ENCODE measurements around the gene CRACDL.

CRACDL gene

GRCh38 chr2:98809878-98810587 lies 126.0 kb downstream of the CRACDL start:
- Histone ChIP-seq H3K4me3 (ENCODE audit: low read depth, low read length) (no peak overlapping the region), H2AFZ (ENCODE audit: low read length, unreplicated experiment) (no peak overlapping the region), H3K4me1 (ENCODE audit: control insufficient read depth, insufficient read depth, low read length, unreplicated experiment) (peaks cover 19% of the 10 kb centered on the region), H3K27ac (ENCODE audit: low read depth, low read length) (no peak overlapping the region), H3K36me3 (ENCODE audit: insufficient read depth, low read length) (no peaks in the 10 kb centered on the region), H3K79me2 (ENCODE audit: control insufficient read depth, insufficient read depth, low read length, unreplicated experiment) (no peaks in the 10 kb centered on the region), H3K27me3 (ENCODE audit: insufficient read depth, low read length) (peaks cover 40% of the 10 kb centered on the region)

GRCh38 chr2:98809116-98809515 lies 126.9 kb downstream of the CRACDL start:
- Histone ChIP-seq H2AFZ (ENCODE audit: low read length, unreplicated experiment) (no peak overlapping the region), H3K4me3 (ENCODE audit: low read depth, low read length) (no peak overlapping the region), H3K27me3 (ENCODE audit: insufficient read depth, low read length) (peaks cover 31% of the 10 kb centered on the region), H3K36me3 (ENCODE audit: insufficient read depth, low read length) (no peaks in the 10 kb centered on the region), H3K79me2 (ENCODE audit: control insufficient read depth, insufficient read depth, low read length, unreplicated experiment) (no peaks in the 10 kb centered on the region), H3K27ac (ENCODE audit: low read depth, low read length) (no peak overlapping the region), H3K4me1 (ENCODE audit: control insufficient read depth, insufficient read depth, low read length, unreplicated experiment) (peaks cover 20% of the 10 kb centered on the region)

GRCh38 chr2:98808546-98808945 lies 127.5 kb downstream of the CRACDL start:
- H3K27ac ChIP-seq (ENCODE audit: low read depth, low read length), result no peak overlapping the region
- H3K4me1 ChIP-seq (ENCODE audit: control insufficient read depth, insufficient read depth, low read length, unreplicated experiment), result peaks cover 20% of the 10 kb centered on the region
- H3K36me3 ChIP-seq (ENCODE audit: insufficient read depth, low read length), result no peaks in the 10 kb centered on the region
- no peak overlapping the region for H3K4me3 ChIP-seq (ENCODE audit: low read depth, low read length)
- no peaks in the 10 kb centered on the region for H3K79me2 ChIP-seq (ENCODE audit: control insufficient read depth, insufficient read depth, low read length, unreplicated experiment)
- no peak overlapping the region for H2AFZ ChIP-seq (ENCODE audit: low read length, unreplicated experiment)
- H3K27me3 ChIP-seq (ENCODE audit: insufficient read depth, low read length), result peaks cover 28% of the 10 kb centered on the region

GRCh38 chr2:98807929-98808328 lies 128.1 kb downstream of the CRACDL start:
- H3K27ac ChIP-seq (ENCODE audit: low read depth, low read length), result no peak overlapping the region
- H3K36me3 ChIP-seq (ENCODE audit: insufficient read depth, low read length), result no peaks in the 10 kb centered on the region
- no peak overlapping the region for H3K4me3 ChIP-seq (ENCODE audit: low read depth, low read length)
- H3K79me2 ChIP-seq (ENCODE audit: control insufficient read depth, insufficient read depth, low read length, unreplicated experiment), result no peaks in the 10 kb centered on the region
- peaks cover 28% of the 10 kb centered on the region for H3K27me3 ChIP-seq (ENCODE audit: insufficient read depth, low read length)
- H3K4me1 ChIP-seq (ENCODE audit: control insufficient read depth, insufficient read depth, low read length, unreplicated experiment), result peaks cover 20% of the 10 kb centered on the region
- no peak overlapping the region for H2AFZ ChIP-seq (ENCODE audit: low read length, unreplicated experiment)

- Histone ChIP-seq H3K4me1 (ENCODE audit: control insufficient read depth, insufficient read depth, low read length, unreplicated experiment) (peaks cover 20% of the 10 kb centered on the region), H3K27ac (ENCODE audit: low read depth, low read length) (no peak overlapping the region), H3K4me3 (ENCODE audit: low read depth, low read length) (no peak overlapping the region), H2AFZ (ENCODE audit: low read length, unreplicated experiment) (no peak overlapping the region), H3K36me3 (ENCODE audit: insufficient read depth, low read length) (no peaks in the 10 kb centered on the region), H3K27me3 (ENCODE audit: insufficient read depth, low read length) (peaks cover 33% of the 10 kb centered on the region), H3K79me2 (ENCODE audit: control insufficient read depth, insufficient read depth, low read length, unreplicated experiment) (no peaks in the 10 kb centered on the region)
These were observed 128.8 kb downstream of the CRACDL start for GRCh38 chr2:98807221-98807620.

- no peak overlapping the region for H3K27ac ChIP-seq (ENCODE audit: low read depth, low read length)
- no peak overlapping the region for H2AFZ ChIP-seq (ENCODE audit: low read length, unreplicated experiment)
- no peaks in the 10 kb centered on the region for H3K79me2 ChIP-seq (ENCODE audit: control insufficient read depth, insufficient read depth, low read length, unreplicated experiment)
- H3K4me3 ChIP-seq (ENCODE audit: low read depth, low read length), result no peak overlapping the region
- H3K36me3 ChIP-seq (ENCODE audit: insufficient read depth, low read length), result no peaks in the 10 kb centered on the region
- H3K27me3 ChIP-seq (ENCODE audit: insufficient read depth, low read length), result peaks cover 37% of the 10 kb centered on the region
- H3K4me1 ChIP-seq (ENCODE audit: control insufficient read depth, insufficient read depth, low read length, unreplicated experiment), result peaks cover 20% of the 10 kb centered on the region
These were observed 129.8 kb downstream of the CRACDL start for GRCh38 chr2:98806236-98806697.

- Histone ChIP-seq H2AFZ (ENCODE audit: low read length, unreplicated experiment) (peak overlapping the region; percentile 39), H3K4me3 (ENCODE audit: low read depth, low read length) (no peak overlapping the region), H3K27me3 (ENCODE audit: insufficient read depth, low read length) (peaks cover 32% of the 10 kb centered on the region), H3K4me1 (ENCODE audit: control insufficient read depth, insufficient read depth, low read length, unreplicated experiment) (peaks cover 20% of the 10 kb centered on the region), H3K36me3 (ENCODE audit: insufficient read depth, low read length) (no peaks in the 10 kb centered on the region), H3K27ac (ENCODE audit: low read depth, low read length) (no peak overlapping the region), H3K79me2 (ENCODE audit: control insufficient read depth, insufficient read depth, low read length, unreplicated experiment) (no peaks in the 10 kb centered on the region)
These were observed 130.4 kb downstream of the CRACDL start for GRCh38 chr2:98805412-98806171.

- Histone ChIP-seq H3K36me3 (ENCODE audit: insufficient read depth, low read length) (no peaks in the 10 kb centered on the region), H2AFZ (ENCODE audit: low read length, unreplicated experiment) (no peak overlapping the region), H3K27ac (ENCODE audit: low read depth, low read length) (no peak overlapping the region), H3K79me2 (ENCODE audit: control insufficient read depth, insufficient read depth, low read length, unreplicated experiment) (no peaks in the 10 kb centered on the region), H3K4me3 (ENCODE audit: low read depth, low read length) (no peak overlapping the region), H3K27me3 (ENCODE audit: insufficient read depth, low read length) (peaks cover 30% of the 10 kb centered on the region), H3K4me1 (ENCODE audit: control insufficient read depth, insufficient read depth, low read length, unreplicated experiment) (peaks cover 20% of the 10 kb centered on the region)
These were observed 131.3 kb downstream of the CRACDL start for GRCh38 chr2:98804736-98805135.

- Histone ChIP-seq H3K27ac (ENCODE audit: low read depth, low read length) (no peak overlapping the region), H3K79me2 (ENCODE audit: control insufficient read depth, insufficient read depth, low read length, unreplicated experiment) (no peaks in the 10 kb centered on the region), H3K4me1 (ENCODE audit: control insufficient read depth, insufficient read depth, low read length, unreplicated experiment) (peaks cover 20% of the 10 kb centered on the region), H3K27me3 (ENCODE audit: insufficient read depth, low read length) (peaks cover 29% of the 10 kb centered on the region), H2AFZ (ENCODE audit: low read length, unreplicated experiment) (no peak overlapping the region), H3K4me3 (ENCODE audit: low read depth, low read length) (no peak overlapping the region), H3K36me3 (ENCODE audit: insufficient read depth, low read length) (no peaks in the 10 kb centered on the region)
These were observed 131.8 kb downstream of the CRACDL start for GRCh38 chr2:98804265-98804650.

GRCh38 chr2:98803405-98804264 lies 132.4 kb downstream of the CRACDL start:
- H3K27me3 ChIP-seq (ENCODE audit: insufficient read depth, low read length), result peaks cover 23% of the 10 kb centered on the region
- H3K27ac ChIP-seq (ENCODE audit: low read depth, low read length), result no peak overlapping the region
- peaks cover 20% of the 10 kb centered on the region for H3K4me1 ChIP-seq (ENCODE audit: control insufficient read depth, insufficient read depth, low read length, unreplicated experiment)
- H3K4me3 ChIP-seq (ENCODE audit: low read depth, low read length), result no peak overlapping the region
- no peaks in the 10 kb centered on the region for H3K79me2 ChIP-seq (ENCODE audit: control insufficient read depth, insufficient read depth, low read length, unreplicated experiment)
- no peaks in the 10 kb centered on the region for H3K36me3 ChIP-seq (ENCODE audit: insufficient read depth, low read length)
- no peak overlapping the region for H2AFZ ChIP-seq (ENCODE audit: low read length, unreplicated experiment)

All from ACC112 (cell line).